ENCODE data around the gene SPSB1.

GRCh38 chr1:9352377-9353134 is 59.9 kb downstream of the SPSB1 start:
- TF ChIP-seq YY1 (IDR thresholded peaks at IDR 0.05; ENCODE audit: low read depth) = no peak
- TF ChIP-seq RAD21 (IDR thresholded peaks at IDR 0.05; ENCODE audit: low read depth) = no peak
- TF ChIP-seq TEAD4 (IDR thresholded peaks at IDR 0.05) = no peak
- no peak for TF ChIP-seq MAX (IDR thresholded peaks at IDR 0.05)
- no peak for TF ChIP-seq CREB1 (IDR thresholded peaks at IDR 0.05; ENCODE audit: low read depth)
- no peak for TF ChIP-seq EP300 (IDR thresholded peaks at IDR 0.05; ENCODE audit: borderline replicate concordance)
- TF ChIP-seq CEBPB (IDR thresholded peaks at IDR 0.05) = no peak
- no peak for TF ChIP-seq TAF1 (IDR thresholded peaks at IDR 0.05; ENCODE audit: low read depth)
- TF ChIP-seq NFIC (IDR thresholded peaks at IDR 0.05) = no peak
- TF ChIP-seq REST (IDR thresholded peaks at IDR 0.05; ENCODE audit: low read depth) = no peak
